ENCODE data around the gene CLK1.
A peak's percentile ranks its signal among the peaks of the same experiment; 100 is the strongest.

Gene CLK1

DNA sequence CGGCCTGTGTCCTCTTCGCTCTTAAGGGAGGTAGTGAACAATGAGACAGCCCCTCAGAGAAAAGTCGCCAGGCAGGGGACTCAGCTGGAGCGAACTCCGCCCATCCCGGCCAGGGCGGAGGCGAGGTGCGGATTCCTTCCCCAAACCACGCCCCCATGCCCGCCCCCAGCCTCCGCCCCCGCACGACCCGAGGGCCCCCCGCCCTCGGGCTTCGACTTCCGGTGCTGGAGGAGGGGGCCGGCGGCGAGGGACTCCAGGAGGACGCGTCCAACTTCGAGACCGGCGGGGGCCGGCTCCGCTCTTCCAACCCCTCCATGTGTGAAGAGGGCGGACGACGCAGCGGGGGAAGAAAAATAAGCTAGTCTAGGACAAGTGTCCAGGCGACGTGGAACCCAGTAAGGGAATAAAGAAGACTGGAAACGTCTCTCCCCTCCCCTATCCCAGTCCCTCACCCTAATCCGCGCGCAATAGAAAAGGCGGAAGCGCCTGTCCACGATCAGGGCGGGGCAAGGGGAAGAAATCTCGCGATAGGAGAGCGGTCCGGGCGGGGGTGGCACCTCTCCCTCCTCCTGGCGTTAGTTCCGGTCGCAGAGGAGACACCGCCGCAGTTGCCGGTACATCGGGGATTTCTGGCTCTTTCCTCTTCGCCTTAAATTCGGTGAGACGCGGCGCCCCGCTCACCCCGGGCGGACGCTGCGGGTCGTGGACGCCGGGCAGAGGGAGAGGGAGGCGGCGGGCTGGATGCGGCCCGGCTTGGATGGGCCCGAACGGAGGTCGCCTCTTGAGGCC, 52.9 kb downstream of the CLK1 start, which contains the start of gene BZW1:
TSS of gene BZW1 (plus strand) at position 578 of the 789 bp plus-strand sequence. CDS start 1,308 bp downstream, outside the sequence.
- DNase-seq (ENCODE audit: low read depth in 2 of 2), result peak; percentile 94 to 96

DNA sequence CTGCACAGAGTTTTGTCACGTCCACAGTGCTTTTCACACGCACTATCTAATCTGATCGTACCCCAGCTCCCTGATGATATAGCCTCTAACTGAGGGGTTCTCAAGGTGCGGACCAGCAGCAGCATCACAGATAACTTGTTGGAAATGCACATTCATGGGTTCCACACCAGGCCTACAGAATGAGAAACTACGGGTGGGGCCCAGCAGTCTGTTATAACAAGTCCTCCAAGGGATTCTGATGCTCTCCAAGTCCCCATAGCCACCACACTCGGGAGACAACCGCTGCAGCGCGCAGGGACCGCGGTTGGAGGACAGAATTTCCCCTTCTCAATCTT, 53.5 kb downstream of the CLK1 start:
- peak in 1 of 2 donors; percentile 14 for DNase-seq (ENCODE audit: low read depth in 2 of 2)

DNA sequence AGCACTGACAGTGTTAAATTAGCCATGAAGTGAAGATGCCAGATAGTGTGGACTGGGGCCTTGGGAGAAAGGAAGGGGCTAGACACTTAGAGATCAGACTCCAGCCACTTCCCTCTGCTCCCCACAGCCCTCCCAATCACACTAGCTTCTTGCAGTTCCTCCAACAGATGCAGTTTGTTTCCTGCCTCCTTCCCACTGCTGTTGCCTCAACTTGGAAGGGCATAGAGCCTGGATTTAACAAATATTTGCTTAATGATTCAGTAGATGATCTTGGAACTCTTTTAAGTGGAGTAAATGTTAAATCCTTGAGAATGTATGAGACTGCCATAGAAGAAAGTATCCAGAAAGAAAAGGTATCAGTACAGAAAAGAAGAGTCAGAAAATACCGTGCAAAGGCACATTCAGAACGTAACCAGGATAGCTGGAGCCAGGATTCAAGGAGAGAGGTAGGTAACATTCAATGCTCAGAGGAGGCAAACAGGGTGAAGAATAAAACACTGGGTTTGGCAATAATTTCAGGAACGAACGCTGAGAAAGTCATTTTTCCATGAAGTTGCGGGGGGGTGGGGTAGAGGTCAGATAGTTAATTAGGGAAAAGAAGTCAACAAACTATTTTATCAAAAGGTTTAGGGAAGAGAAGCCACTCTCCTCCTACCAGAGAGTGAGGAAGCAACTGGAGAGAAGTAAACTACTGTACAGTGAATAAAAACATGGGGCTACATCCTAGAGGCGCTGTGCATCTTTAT, 54.0 kb downstream of the CLK1 start:
- DNase-seq (ENCODE audit: low read depth in 2 of 2), result no peak

DNA sequence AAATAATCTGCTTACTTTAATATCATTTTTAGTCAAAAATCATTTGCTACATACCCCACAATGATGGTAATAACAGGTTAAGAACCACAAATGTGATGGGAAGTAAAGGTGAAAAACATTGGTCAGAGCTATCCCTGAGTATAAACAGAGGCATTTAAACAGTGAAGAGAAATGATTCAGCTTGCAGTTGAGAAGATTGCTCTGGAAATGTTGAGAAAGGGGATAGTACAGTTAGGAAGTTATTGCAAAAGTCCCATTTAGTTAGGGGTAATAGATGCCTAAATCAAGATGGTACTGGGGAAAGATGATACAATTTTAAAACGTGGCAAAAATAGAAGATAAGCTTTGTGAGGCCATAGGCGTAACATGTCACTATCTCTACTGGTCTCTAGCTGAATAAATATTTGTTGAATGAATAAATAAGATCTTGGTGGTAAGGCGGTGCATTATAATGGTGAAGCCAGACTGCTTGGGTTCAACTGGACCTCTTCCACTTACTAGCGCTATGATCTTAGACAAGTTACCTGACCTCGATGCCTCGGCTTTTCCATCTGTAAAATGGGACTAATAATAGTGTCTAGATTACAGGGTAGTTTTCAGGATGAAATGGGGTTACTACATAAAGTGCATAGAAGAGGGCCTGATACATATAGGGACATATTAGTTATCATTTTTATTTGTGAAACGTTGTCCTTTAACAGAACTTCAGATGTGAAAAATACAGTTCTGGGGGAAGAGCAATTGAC, 54.8 kb downstream of the CLK1 start:
- DNase-seq (ENCODE audit: low read depth in 2 of 2), result no peak

All from stimulated activated CD4-positive, alpha-beta T cell treated with anti-CD3 and anti-CD28 coated beads, Interleukin-15, amount 100 ng/mL, for 48 hours (primary cell).